ENCODE data around the gene EPM2AIP1. TPM values are rescaled to one million over a fixed set of nuclear protein-coding genes. Genes with fewer than 3 reads are reported as not detected.
"Not testable (repeated sequence)": the region's sequence is repeated elsewhere in the genome, so short reads cannot be mapped to it uniquely, and the experiment has no call there.

The EPM2AIP1 gene
- total RNA-seq, 2 experiments from 2014 or later = 20.0 to 21.3 TPM

DNA sequence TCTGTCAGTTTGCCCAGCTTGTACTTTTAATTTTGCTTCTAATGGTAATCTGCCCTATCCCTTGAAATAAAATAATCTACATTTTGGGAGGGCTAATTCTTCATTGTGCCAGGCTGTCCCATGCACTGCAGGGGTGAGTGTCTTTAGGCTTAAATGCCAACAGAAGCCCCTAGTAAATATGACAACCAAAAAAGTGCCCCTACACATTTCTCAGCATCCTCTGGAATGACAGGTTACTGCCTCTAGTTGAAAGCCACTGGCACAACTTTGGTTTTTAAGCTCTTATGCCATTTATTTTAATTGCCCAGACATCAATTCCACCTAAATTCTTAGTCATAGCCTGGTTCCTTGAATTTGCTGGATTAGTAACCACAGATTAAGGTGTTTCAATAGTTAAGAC lies 3.4 kb downstream of the EPM2AIP1 start:
- Mint-ChIP-seq H3K36me3 (ENCODE audit: low read depth) (peaks cover 55% of the 10 kb centered on the region), H3K27me3 (no peaks in the 10 kb centered on the region), H3K4me3 (no peak overlapping the region), H3K9me3 (peaks cover 4% of the 10 kb centered on the region), H3K27ac (peak overlapping the region; percentile 56), H3K4me1 (peaks cover 50% of the 10 kb centered on the region)
- ChIA-PET POLR2A (interaction anchor here (0.7 to 1.0 kb wide), 2 partner anchors 11 to 20 kb away, joined by 5 to 6 read pairs; no protein-coding TSS in a partner anchor), CTCF (interaction anchor here (0.6 to 1.5 kb wide), 2 partner anchors 31 to 246 kb away, joined by 3 to 8 read pairs; no protein-coding TSS in a partner anchor)
- DNase-seq = no peak

DNA sequence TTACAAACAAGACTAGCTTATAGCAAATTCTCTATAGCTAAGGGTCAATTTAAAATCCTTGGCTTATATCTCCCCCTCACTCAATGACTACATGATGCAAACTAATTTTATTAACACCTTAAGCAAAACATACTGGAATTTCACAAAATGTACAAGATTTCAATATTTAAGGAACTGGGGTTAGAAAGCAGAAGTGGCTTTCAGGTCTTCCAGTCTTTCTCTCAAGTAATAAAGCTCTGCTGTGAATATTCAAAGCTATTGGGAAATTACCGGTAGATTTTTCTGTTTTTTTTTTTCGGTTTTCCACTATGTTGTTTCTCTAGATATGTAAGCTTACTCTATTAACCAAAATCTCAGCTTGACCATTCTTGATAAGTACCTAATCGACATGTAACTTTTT lies 3.9 kb downstream of the EPM2AIP1 start:
- H3K9me3 Mint-ChIP-seq = peaks cover 4% of the 10 kb centered on the region
- ChIA-PET POLR2A (interaction anchor here (0.6 to 1.0 kb wide), 3 partner anchors 12 to 195 kb away, joined by 3 to 6 read pairs (median 5); no protein-coding TSS in a partner anchor), CTCF (interaction anchor here (0.5 to 1.5 kb wide), 4 partner anchors 31 to 118 kb away, joined by 3 to 8 read pairs (median 4); partner anchors contain the start of gene TRANK1)
- no peak overlapping the region for H3K27ac Mint-ChIP-seq
- DNase-seq = no peak
- H3K36me3 Mint-ChIP-seq (ENCODE audit: low read depth) = peaks cover 57% of the 10 kb centered on the region
- H3K27me3 Mint-ChIP-seq = no peaks in the 10 kb centered on the region
- H3K4me1 Mint-ChIP-seq = peaks cover 50% of the 10 kb centered on the region
- H3K4me3 Mint-ChIP-seq = no peak overlapping the region

GRCh38 chr3:36988356-36988755 lies 4.6 kb downstream of the EPM2AIP1 start:
- ChIA-PET CTCF (interaction anchor here (0.7 to 1.5 kb wide), 2 partner anchors 30 to 44 kb away, joined by 4 to 8 read pairs; partner anchors contain the start of gene TRANK1), POLR2A (interaction anchor here (1.0 kb wide), 1 partner anchor 12 kb away, joined by 6 read pairs; no protein-coding TSS in a partner anchor)
- Mint-ChIP-seq H3K4me1 (peaks cover 50% of the 10 kb centered on the region), H3K27ac (peak overlapping the region; percentile 26), H3K4me3 (peak overlapping the region; percentile 33), H3K27me3 (no peaks in the 10 kb centered on the region), H3K36me3 (ENCODE audit: low read depth) (peaks cover 63% of the 10 kb centered on the region), H3K9me3 (peaks cover 4% of the 10 kb centered on the region)
- DNase-seq = no peak

DNA sequence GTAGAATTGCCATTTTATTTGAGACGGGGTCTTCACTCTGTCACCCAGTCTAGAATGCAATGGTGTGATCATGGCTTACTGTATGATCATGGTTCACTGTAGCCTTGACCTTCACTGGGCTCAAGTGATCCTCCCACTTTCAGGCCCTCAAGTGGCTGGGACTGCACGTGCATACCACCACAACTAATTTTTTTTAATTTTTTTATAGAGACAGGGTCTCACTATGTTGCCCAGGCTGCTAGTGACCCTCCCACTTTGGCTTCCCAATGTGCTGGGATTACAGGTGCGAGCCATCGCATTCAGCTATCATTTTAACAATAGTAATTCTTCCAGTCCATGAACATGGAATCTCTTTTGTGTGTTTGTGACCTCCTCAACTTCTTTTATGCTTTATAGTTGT lies 11.9 kb downstream of the EPM2AIP1 start:
- no peak for DNase-seq
- CTCF ChIA-PET = interaction anchor here (0.7 to 1.5 kb wide), 4 partner anchors 33 to 319 kb away, joined by 3 to 6 read pairs (median 4); no protein-coding TSS in a partner anchor
- H3K9me3 Mint-ChIP-seq = peaks cover 19% of the 10 kb centered on the region
- H3K27me3 Mint-ChIP-seq = no peaks in the 10 kb centered on the region
- H3K36me3 Mint-ChIP-seq (ENCODE audit: low read depth) = peaks cover 57% of the 10 kb centered on the region
- H3K4me3 Mint-ChIP-seq = no peak overlapping the region
- no peak overlapping the region for H3K27ac Mint-ChIP-seq
- peaks cover 2% of the 10 kb centered on the region for H3K4me1 Mint-ChIP-seq
- POLR2A ChIA-PET = no interaction called here

- H3K4me3 Mint-ChIP-seq = no peak overlapping the region
- H3K27me3 Mint-ChIP-seq = no peaks in the 10 kb centered on the region
- peaks cover 13% of the 10 kb centered on the region for H3K9me3 Mint-ChIP-seq
- peaks cover 39% of the 10 kb centered on the region for H3K4me1 Mint-ChIP-seq
- H3K36me3 Mint-ChIP-seq (ENCODE audit: low read depth) = peaks cover 13% of the 10 kb centered on the region
- POLR2A ChIA-PET = no interaction called here
- no peak for DNase-seq
- CTCF ChIA-PET = interaction anchor here (0.8 to 2.0 kb wide), 3 partner anchors 15 to 55 kb away, joined by 3 to 8 read pairs (median 3); partner anchors contain the start of gene EPM2AIP1
- H3K27ac Mint-ChIP-seq = no peak overlapping the region
These were observed 19.8 kb downstream of the EPM2AIP1 start for GRCh38 chr3:36973139-36973538.

DNA sequence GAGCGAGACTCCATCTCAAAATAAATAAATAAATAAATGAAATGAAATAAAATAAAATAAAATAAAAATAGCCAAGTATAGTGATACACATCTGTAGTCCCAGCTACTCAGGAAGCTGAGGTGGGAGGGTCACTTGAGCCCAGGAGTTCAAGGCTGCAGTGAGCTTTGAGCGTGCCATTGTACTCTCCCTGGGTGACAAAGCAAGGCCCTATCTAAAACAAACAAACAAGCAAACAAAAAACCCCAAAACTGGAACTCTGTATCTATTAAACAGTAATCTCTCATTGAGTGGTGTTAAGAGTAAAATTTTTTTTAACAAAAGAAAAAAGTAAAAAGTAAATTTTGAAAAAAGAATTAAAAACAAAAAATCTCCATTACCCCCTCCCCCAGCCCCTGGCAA lies 20.8 kb downstream of the EPM2AIP1 start:
- H3K4me1 Mint-ChIP-seq = peaks cover 39% of the 10 kb centered on the region
- H3K9me3 Mint-ChIP-seq = peaks cover 10% of the 10 kb centered on the region
- no peak overlapping the region for H3K27ac Mint-ChIP-seq
- H3K4me3 Mint-ChIP-seq = no peak overlapping the region
- DNase-seq = no peak
- ChIA-PET CTCF (interaction anchor here (1.4 to 2.0 kb wide), 2 partner anchors 14 to 20 kb away, joined by 3 to 8 read pairs; partner anchors contain the start of gene EPM2AIP1), POLR2A (no interaction called here)
- H3K27me3 Mint-ChIP-seq = no peaks in the 10 kb centered on the region
- peaks cover 13% of the 10 kb centered on the region for H3K36me3 Mint-ChIP-seq (ENCODE audit: low read depth)

DNA sequence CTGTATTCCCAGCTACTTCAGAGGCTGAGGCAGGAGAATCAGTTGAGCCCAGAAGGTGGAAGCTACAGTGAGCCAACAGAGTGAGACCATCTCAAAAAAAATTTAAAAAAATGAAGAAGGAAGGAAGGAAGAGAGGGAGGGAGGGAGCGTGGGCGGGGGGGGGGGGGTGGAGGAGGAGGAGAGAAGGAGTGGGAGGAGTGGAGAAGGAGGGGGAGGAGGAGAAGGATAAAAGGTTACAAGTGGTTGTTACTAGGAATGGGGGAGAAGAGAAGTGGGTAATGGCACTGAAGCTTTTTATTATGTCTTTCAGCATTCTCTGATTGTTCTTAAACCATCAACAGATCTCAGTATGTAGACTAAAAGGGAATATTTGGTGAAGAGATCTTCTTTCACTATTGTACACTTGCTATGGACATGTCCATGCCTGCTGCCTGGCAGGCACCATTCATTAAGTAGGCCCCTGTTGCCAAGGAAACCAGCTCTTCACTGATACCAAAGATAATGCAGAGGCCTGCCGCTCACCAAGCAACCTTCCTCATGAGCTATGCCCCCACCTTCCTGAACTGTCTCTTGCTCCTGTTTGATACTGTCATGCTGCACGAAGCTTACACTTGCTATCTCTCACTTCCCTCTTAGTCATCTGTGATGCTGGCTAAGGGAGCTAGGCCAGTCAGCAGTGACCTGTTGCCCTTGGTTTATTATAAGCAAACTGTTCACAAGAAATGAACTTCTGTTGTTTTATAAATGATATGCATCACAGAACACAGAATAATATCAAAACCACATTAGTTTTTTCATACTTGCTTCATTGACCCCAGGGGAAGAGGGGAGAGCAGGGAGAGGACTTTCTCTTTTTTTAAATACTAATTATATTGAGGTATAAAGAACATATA lies 23.1 kb downstream of the EPM2AIP1 start:
- peaks cover 6% of the 10 kb centered on the region for H3K9me3 Mint-ChIP-seq
- POLR2A ChIA-PET = interaction anchor here (0.5 to 1.0 kb wide), 2 partner anchors 19 to 23 kb away, joined by 4 to 5 read pairs; partner anchors contain the start of gene EPM2AIP1
- CTCF ChIA-PET = interaction anchor here (0.5 to 1.7 kb wide), 5 partner anchors 12 to 257 kb away, joined by 3 to 10 read pairs (median 3); partner anchors contain the start of gene TRANK1
- peaks cover 5% of the 10 kb centered on the region for H3K36me3 Mint-ChIP-seq (ENCODE audit: low read depth)
- no peaks in the 10 kb centered on the region for H3K27me3 Mint-ChIP-seq
- no peak overlapping the region for H3K4me3 Mint-ChIP-seq
- peak overlapping the region; percentile 64 for H3K27ac Mint-ChIP-seq
- peak; percentile 43 for DNase-seq
- peaks cover 38% of the 10 kb centered on the region for H3K4me1 Mint-ChIP-seq

GRCh38 chr3:36969085-36969484 lies 23.8 kb downstream of the EPM2AIP1 start:
- H3K36me3 Mint-ChIP-seq (ENCODE audit: low read depth) = peaks cover 3% of the 10 kb centered on the region
- no peak overlapping the region for H3K4me3 Mint-ChIP-seq
- H3K27ac Mint-ChIP-seq = peak overlapping the region; percentile 57
- H3K4me1 Mint-ChIP-seq = peaks cover 34% of the 10 kb centered on the region
- DNase-seq = no peak
- peaks cover 6% of the 10 kb centered on the region for H3K9me3 Mint-ChIP-seq
- POLR2A ChIA-PET = no interaction called here
- CTCF ChIA-PET = interaction anchor here (0.9 to 1.7 kb wide), 3 partner anchors 11 to 33 kb away, joined by 3 to 10 read pairs (median 3); partner anchors contain the start of gene TRANK1
- no peaks in the 10 kb centered on the region for H3K27me3 Mint-ChIP-seq

GRCh38 chr3:36965440-36965839 lies 27.5 kb downstream of the EPM2AIP1 start:
- Mint-ChIP-seq H3K27ac (no peak overlapping the region), H3K4me1 (peaks cover 14% of the 10 kb centered on the region), H3K4me3 (no peak overlapping the region), H3K27me3 (no peaks in the 10 kb centered on the region), H3K36me3 (ENCODE audit: low read depth) (no peaks in the 10 kb centered on the region), H3K9me3 (no peaks in the 10 kb centered on the region)
- no peak for DNase-seq
- CTCF ChIA-PET = no interaction called here
- POLR2A ChIA-PET = no interaction called here

DNA sequence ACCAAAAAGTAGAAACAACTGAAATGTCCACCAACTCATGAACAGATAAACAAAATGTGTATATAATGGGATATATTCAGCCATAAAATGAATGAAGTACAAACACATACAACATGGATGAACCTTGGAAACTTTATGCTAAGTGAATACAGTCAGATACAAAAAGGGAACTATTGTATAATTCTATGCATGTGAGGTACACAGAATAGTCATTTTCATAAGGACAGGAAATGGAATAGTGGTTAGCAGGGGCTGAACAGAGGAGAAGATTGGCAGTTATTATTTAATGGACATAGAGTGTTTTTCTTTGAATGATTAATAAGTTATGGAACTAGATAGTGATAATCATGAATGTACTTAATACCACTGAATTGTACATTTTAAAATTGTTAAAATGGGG lies 28.1 kb downstream of the EPM2AIP1 start:
- no peaks in the 10 kb centered on the region for H3K9me3 Mint-ChIP-seq
- no peak overlapping the region for H3K4me3 Mint-ChIP-seq
- CTCF ChIA-PET = no interaction called here
- peaks cover 10% of the 10 kb centered on the region for H3K4me1 Mint-ChIP-seq
- no peak for DNase-seq
- H3K27me3 Mint-ChIP-seq = no peaks in the 10 kb centered on the region
- POLR2A ChIA-PET = no interaction called here
- H3K36me3 Mint-ChIP-seq (ENCODE audit: low read depth) = no peaks in the 10 kb centered on the region
- H3K27ac Mint-ChIP-seq = no peak overlapping the region

- no peak overlapping the region for H3K4me3 Mint-ChIP-seq
- no peaks in the 10 kb centered on the region for H3K27me3 Mint-ChIP-seq
- peaks cover 5% of the 10 kb centered on the region for H3K4me1 Mint-ChIP-seq
- ChIA-PET CTCF (interaction anchor here (1.4 kb wide), 1 partner anchor 28 kb away, joined by 3 read pairs; no protein-coding TSS in a partner anchor), POLR2A (no interaction called here)
- no peaks in the 10 kb centered on the region for H3K36me3 Mint-ChIP-seq (ENCODE audit: low read depth)
- H3K9me3 Mint-ChIP-seq = no peaks in the 10 kb centered on the region
- no peak overlapping the region for H3K27ac Mint-ChIP-seq
- DNase-seq = no peak
These were observed 28.6 kb downstream of the EPM2AIP1 start for GRCh38 chr3:36964331-36964730.

GRCh38 chr3:36963008-36963407 lies 29.9 kb downstream of the EPM2AIP1 start:
- DNase-seq; H3K36me3 Mint-ChIP-seq (ENCODE audit: low read depth); H3K27ac Mint-ChIP-seq; POLR2A ChIA-PET; H3K27me3 Mint-ChIP-seq; H3K4me1 Mint-ChIP-seq; H3K4me3 Mint-ChIP-seq; H3K9me3 Mint-ChIP-seq: not testable (repeated sequence)
- CTCF ChIA-PET = interaction anchor here (1.4 kb wide), 1 partner anchor 29 kb away, joined by 3 read pairs; no protein-coding TSS in a partner anchor

DNA sequence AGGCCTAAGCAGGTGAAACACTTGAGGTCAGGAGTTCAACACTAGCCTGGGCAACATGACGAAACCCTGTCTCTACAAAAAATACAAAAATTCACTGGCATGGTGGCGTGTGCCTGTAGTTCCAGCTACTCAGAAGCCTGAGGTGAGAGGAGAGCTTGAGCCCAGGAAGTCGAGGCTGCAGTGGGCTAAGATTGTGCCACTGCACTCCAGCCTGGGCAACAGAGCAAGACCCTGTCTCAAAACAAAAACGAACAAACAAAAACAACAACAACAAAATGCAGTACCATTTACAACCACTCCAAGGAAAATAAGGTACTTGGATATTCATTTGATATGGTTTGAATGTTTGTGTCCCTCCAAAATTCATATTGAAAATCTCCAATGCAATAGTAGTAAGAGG lies 32.4 kb downstream of the EPM2AIP1 start:
- ChIA-PET CTCF (interaction anchor here (0.7 to 0.9 kb wide), 2 partner anchors 28 to 48 kb away, joined by 3 to 4 read pairs; no protein-coding TSS in a partner anchor), POLR2A (no interaction called here)
- Mint-ChIP-seq H3K4me3 (no peak overlapping the region), H3K4me1 (peaks cover 15% of the 10 kb centered on the region), H3K27me3 (no peaks in the 10 kb centered on the region), H3K27ac (no peak overlapping the region), H3K36me3 (ENCODE audit: low read depth) (no peaks in the 10 kb centered on the region), H3K9me3 (no peaks in the 10 kb centered on the region)
- no peak for DNase-seq
